Neural crest cell (in vitro differentiated cells): Measurements from ENCODE around the gene GMFB. TPM values are rescaled to one million over a fixed set of nuclear protein-coding genes. Genes with fewer than 3 reads are reported as not detected.

Experiments used
- DNase-seq: peaks from one replicate; pipeline ENCODE4 v3.0.0; 2021; ENCODE audit warnings: low read depth, mixed read lengths, low spot score
- H3K27ac Mint-ChIP-seq: one replicate; pipeline ENCODE4 v1.8.0; 2021; ENCODE audit warnings: mild to moderate bottlenecking, mixed read lengths; ENCODE audit not compliant: unreplicated experiment
- H3K27me3 Mint-ChIP-seq: 2 replicates; pipeline ENCODE4 v1.8.0; 2021; ENCODE audit warnings: low read depth, mild to moderate bottlenecking, mixed read lengths
- H3K36me3 Mint-ChIP-seq: 2 replicates; pipeline ENCODE4 v1.8.0; 2021; ENCODE audit warnings: low read depth, mild to moderate bottlenecking, mixed read lengths
- H3K4me1 Mint-ChIP-seq: 2 replicates; pipeline ENCODE4 v1.8.0; 2021; ENCODE audit warnings: mixed read lengths
- H3K4me3 Mint-ChIP-seq: one replicate; pipeline ENCODE4 v1.8.0; 2021; ENCODE audit warnings: mild to moderate bottlenecking, mixed read lengths
- H3K9me3 Mint-ChIP-seq: 2 replicates; pipeline ENCODE4 v1.8.0; 2021; ENCODE audit warnings: mixed read lengths
- total RNA-seq: library from RNA; stranded (reverse); gene quantifications from 2 replicates; pipeline ENCODE4 v1.2.1, GENCODE V29; 2021
- TF ChIP-seq, protein P1 (sequence below): fragments of 200-600 bp; sonication (generic); conservative IDR thresholded peaks from 2 replicates; pipeline ENCODE4 v1.5.0; 2021; ENCODE audit warnings: antibody characterized with exemption, mild to moderate bottlenecking

Gene GMFB
- total RNA-seq, 1 donor from 2014 or later, result 68.5 TPM

DNA sequence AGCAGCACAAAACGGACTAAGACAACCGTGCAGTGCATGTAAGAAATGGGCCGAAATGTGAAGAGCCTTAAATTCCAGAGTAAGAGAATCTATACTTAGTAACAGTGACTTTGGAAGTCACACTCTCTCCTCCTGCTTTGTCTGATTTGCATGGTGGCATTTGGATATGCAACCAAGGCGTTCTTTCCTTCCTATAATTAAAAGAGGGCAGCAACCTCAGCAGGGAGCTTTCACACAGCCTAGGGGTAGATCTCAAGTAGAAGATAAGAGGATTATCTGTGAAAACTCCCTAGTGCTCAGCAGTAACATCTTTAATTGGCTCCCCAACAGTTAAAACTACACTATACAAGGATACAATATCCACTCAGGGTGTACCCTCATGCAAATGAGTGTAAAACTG lies 16.5 kb downstream of the GMFB start:
- no peak overlapping the region for H3K4me3 Mint-ChIP-seq
- H3K27me3 Mint-ChIP-seq, result no peaks in the 10 kb centered on the region
- H3K9me3 Mint-ChIP-seq, result peaks cover 8% of the 10 kb centered on the region
- DNase-seq, result no peak
- no peaks in the 10 kb centered on the region for H3K4me1 Mint-ChIP-seq
- H3K36me3 Mint-ChIP-seq, result peaks cover 22% of the 10 kb centered on the region
- TF ChIP-seq, protein P1, sequence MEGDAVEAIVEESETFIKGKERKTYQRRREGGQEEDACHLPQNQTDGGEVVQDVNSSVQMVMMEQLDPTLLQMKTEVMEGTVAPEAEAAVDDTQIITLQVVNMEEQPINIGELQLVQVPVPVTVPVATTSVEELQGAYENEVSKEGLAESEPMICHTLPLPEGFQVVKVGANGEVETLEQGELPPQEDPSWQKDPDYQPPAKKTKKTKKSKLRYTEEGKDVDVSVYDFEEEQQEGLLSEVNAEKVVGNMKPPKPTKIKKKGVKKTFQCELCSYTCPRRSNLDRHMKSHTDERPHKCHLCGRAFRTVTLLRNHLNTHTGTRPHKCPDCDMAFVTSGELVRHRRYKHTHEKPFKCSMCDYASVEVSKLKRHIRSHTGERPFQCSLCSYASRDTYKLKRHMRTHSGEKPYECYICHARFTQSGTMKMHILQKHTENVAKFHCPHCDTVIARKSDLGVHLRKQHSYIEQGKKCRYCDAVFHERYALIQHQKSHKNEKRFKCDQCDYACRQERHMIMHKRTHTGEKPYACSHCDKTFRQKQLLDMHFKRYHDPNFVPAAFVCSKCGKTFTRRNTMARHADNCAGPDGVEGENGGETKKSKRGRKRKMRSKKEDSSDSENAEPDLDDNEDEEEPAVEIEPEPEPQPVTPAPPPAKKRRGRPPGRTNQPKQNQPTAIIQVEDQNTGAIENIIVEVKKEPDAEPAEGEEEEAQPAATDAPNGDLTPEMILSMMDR, result no peak
- no peak overlapping the region for H3K27ac Mint-ChIP-seq

DNA sequence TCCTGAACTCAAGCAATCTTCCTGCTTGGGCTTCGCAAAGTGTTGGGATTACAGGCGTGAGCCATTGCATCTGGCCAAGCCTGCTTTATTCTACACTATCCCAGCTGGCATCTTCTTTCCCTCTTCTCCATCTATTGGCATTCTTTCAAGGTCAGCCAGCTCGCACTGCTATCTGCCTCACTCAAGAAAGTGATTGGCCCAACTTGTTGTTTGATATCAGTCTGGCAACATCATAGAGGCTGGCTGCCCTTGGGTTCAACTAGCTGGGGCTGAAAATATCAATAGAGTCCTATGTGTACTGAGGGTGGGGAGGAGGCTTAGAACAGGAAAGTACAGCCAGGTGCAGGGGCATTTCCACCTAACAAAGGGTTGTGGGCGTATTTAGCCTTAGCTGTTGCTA lies 17.1 kb downstream of the GMFB start:
- H3K4me1 Mint-ChIP-seq, result no peaks in the 10 kb centered on the region
- H3K27me3 Mint-ChIP-seq, result no peaks in the 10 kb centered on the region
- peaks cover 9% of the 10 kb centered on the region for H3K9me3 Mint-ChIP-seq
- TF ChIP-seq, protein P1, result no peak
- peaks cover 23% of the 10 kb centered on the region for H3K36me3 Mint-ChIP-seq
- no peak for DNase-seq
- H3K4me3 Mint-ChIP-seq, result no peak overlapping the region
- no peak overlapping the region for H3K27ac Mint-ChIP-seq

DNA sequence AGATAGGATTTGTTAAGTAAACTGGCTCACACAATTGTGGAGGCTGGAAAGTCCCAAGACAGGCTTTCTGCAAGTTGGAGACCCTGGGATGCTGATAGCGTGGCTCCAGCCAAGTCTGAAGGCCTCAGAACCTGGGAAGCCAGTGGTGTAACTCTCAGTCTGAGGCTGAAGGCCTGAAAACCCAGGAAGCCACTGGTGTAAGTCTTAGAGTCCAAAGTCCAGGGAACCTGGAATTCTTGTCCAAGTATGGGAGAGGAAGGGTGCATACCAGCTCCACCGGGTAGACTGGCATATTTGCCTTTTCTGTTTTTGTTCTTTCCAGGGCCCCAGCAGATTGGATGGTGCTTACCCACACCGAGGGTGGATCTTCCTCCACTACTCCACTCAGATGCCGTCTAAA lies 18.1 kb downstream of the GMFB start:
- Mint-ChIP-seq H3K27me3 (no peaks in the 10 kb centered on the region), H3K9me3 (peaks cover 9% of the 10 kb centered on the region), H3K36me3 (peaks cover 19% of the 10 kb centered on the region), H3K4me3 (no peak overlapping the region), H3K4me1 (no peaks in the 10 kb centered on the region), H3K27ac (peak overlapping the region; percentile 71)
- TF ChIP-seq, protein P1, result no peak
- no peak for DNase-seq

DNA sequence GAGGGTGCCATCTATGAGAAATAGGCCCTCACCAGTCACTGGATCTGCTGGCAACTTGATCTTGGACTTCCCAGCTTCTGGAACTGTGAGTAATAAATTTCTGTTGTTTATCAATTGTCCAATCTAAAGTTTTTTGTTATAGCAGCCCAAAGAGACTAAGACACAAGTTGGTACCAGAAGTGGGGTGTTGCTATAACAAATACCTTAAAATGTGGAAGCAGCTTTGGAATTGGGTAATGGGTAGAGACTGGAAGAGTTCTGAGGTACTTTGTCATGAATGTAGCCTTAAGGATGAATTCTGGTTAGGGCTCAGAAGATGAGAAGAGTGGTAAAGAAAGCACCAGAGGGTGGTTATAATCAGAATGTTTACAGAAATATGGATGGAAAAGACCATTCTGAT lies 21.5 kb downstream of the GMFB start:
- TF ChIP-seq, protein P1, result no peak
- Mint-ChIP-seq H3K4me3 (no peak overlapping the region), H3K27me3 (no peaks in the 10 kb centered on the region), H3K4me1 (no peaks in the 10 kb centered on the region), H3K27ac (no peak overlapping the region), H3K36me3 (peaks cover 14% of the 10 kb centered on the region), H3K9me3 (peaks cover 9% of the 10 kb centered on the region)
- no peak for DNase-seq

DNA sequence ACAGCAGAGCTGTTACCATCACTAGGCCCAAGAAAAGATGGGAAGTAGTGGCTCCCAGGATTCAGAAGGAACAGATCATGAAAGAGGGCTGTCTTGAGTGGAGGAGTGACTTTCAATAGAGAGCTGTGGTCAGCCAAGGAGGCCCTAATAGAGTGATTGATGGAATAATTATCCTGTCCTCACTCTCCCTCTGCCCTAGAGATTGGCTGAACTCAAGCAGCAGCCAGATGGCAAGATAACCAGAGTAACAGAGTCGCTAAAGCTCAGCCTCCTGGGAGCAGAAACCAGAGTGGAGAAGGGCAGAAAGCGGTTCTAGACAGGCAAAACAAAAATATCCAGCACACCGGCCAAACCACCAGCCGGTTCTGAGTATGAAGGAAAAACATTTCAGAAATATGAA lies 23.1 kb downstream of the GMFB start:
- TF ChIP-seq, protein P1, result no peak
- H3K36me3 Mint-ChIP-seq, result peaks cover 14% of the 10 kb centered on the region
- H3K4me1 Mint-ChIP-seq, result no peaks in the 10 kb centered on the region
- no peak overlapping the region for H3K4me3 Mint-ChIP-seq
- no peaks in the 10 kb centered on the region for H3K27me3 Mint-ChIP-seq
- DNase-seq, result no peak
- H3K27ac Mint-ChIP-seq, result no peak overlapping the region
- peaks cover 9% of the 10 kb centered on the region for H3K9me3 Mint-ChIP-seq

DNA sequence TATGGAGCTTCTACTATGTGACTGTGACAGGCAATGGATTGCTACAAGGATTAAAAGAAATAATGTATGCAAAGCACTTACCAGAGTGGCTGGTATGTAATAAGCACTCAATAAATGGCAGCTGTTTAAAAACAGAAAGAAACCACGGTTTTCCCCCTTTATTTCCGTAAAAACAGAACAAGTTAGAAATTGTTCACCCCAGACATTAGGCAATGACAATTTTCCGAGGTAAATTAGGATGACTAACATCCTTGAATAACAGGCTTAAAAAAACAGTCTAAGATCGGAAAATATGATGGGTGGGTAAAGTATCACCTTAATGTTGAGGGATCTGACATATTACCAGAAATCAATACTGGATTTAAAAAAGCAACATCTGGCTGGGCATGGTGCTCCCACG lies 26.7 kb downstream of the GMFB start:
- H3K27me3 Mint-ChIP-seq, result no peaks in the 10 kb centered on the region
- peaks cover 6% of the 10 kb centered on the region for H3K9me3 Mint-ChIP-seq
- H3K4me3 Mint-ChIP-seq, result no peak overlapping the region
- H3K36me3 Mint-ChIP-seq, result peaks cover 9% of the 10 kb centered on the region
- H3K27ac Mint-ChIP-seq, result no peak overlapping the region
- TF ChIP-seq, protein P1, result no peak
- DNase-seq, result no peak
- H3K4me1 Mint-ChIP-seq, result no peaks in the 10 kb centered on the region
